ENCODE data around the gene LRMDA. TPM values are rescaled to one million over a fixed set of nuclear protein-coding genes. Genes with fewer than 3 reads are reported as not detected.

Gene LRMDA
- total and polyA plus RNA-seq, 2 donors (not counting 3 experiments of a cell fraction or from before 2014, with no cell fraction given): 9.7 to 18.0 TPM

GRCh38 chr10:76236356-76236755 is 804.9 kb downstream of the LRMDA start:
- Histone ChIP-seq H3K79me2 (ENCODE audit: control insufficient read depth, insufficient read depth, low read length) (no peaks in the 10 kb centered on the region), H3K9me1 (replicated peaks; ENCODE audit: control insufficient read depth, extremely low read depth, insufficient read depth, low read length) (no peaks in the 10 kb centered on the region), H3K27me3 (ENCODE audit: control insufficient read depth in 2 of 2, insufficient read depth in 2 of 2, low read length in 2 of 2) (no peaks in the 10 kb centered on the region), H2AFZ (ENCODE audit: low read depth, low read length) (no peak overlapping the region), H4K20me1 (replicated peaks; ENCODE audit: control insufficient read depth, extremely low read depth, insufficient read depth, low read length) (no peaks in the 10 kb centered on the region), H3K4me3 (replicated peaks in 1 of 3; ENCODE audit: insufficient read depth in 1 of 3, low read depth in 1 of 3, low read length in 3 of 3) (no peak overlapping the region), H3K36me3 (ENCODE audit: control insufficient read depth in 2 of 2, extremely low read depth in 1 of 2, insufficient read depth in 2 of 2, low read length in 2 of 2) (no peaks in the 10 kb centered on the region), H3K9me3 (replicated peaks; ENCODE audit: control insufficient read depth, insufficient read depth, low read length) (no peaks in the 10 kb centered on the region), H3K4me1 (ENCODE audit: control insufficient read depth, extremely low read depth, insufficient read depth, low read length) (no peaks in the 10 kb centered on the region), H3K9ac (replicated peaks; ENCODE audit: extremely low read depth, insufficient read depth, low read length) (no peak overlapping the region), H3K4me2 (ENCODE audit: insufficient read depth, low read length) (no peak overlapping the region), H3K27ac (ENCODE audit: insufficient read depth, low read depth, low read length) (no peak overlapping the region)
- BruUV-seq (replicated peaks): no TSS peak
- ChIA-PET CTCF (no interaction called here), POLR2A (no interaction called here)
- no peak for DNase-seq (ENCODE audit: low read depth, low spot score)
- intact Hi-C loops (cut with micrococcal nuclease) (no loop called here), dilution Hi-C loops (cut with MboI; ENCODE audit: extremely low pct_ligation_motif_present, low sequenced_read_pairs) (no loop called here)
- FAIRE-seq: no peak
- TF ChIP-seq FOS (IDR thresholded peaks at IDR 0.05; ENCODE audit: borderline replicate concordance, insufficient read depth, low read length): no peak
- no peak for TF ChIP-seq MYC (IDR thresholded peaks at IDR 0.05; ENCODE audit: low read depth, low read length)
- no peak for TF ChIP-seq MAX (IDR thresholded peaks at IDR 0.05; ENCODE audit: insufficient read depth, insufficient read length)
- no peak for TF ChIP-seq JUN (IDR thresholded peaks at IDR 0.05; ENCODE audit: borderline replicate concordance, insufficient read depth, insufficient read length, low read depth)
- no peak for TF ChIP-seq CTCF (IDR thresholded peaks at IDR 0.05; ENCODE audit: extremely low read depth in 1 of 2, insufficient read depth in 1 of 2, low read depth in 1 of 2, low read length in 2 of 2)
- no peak for TF ChIP-seq POLR2A (IDR thresholded peaks at IDR 0.05; ENCODE audit: low read depth, low read length)

GRCh38 chr10:76242956-76243355 is 811.5 kb downstream of the LRMDA start:
- FAIRE-seq (no peak), DNase-seq (ENCODE audit: low read depth, low spot score) (no peak)
- Histone ChIP-seq H3K9me3 (replicated peaks; ENCODE audit: control insufficient read depth, insufficient read depth, low read length) (no peaks in the 10 kb centered on the region), H3K4me2 (ENCODE audit: insufficient read depth, low read length) (no peak overlapping the region), H3K4me3 (replicated peaks in 1 of 3; ENCODE audit: insufficient read depth in 1 of 3, low read depth in 1 of 3, low read length in 3 of 3) (no peak overlapping the region), H4K20me1 (replicated peaks; ENCODE audit: control insufficient read depth, extremely low read depth, insufficient read depth, low read length) (no peaks in the 10 kb centered on the region), H3K79me2 (ENCODE audit: control insufficient read depth, insufficient read depth, low read length) (no peaks in the 10 kb centered on the region), H3K4me1 (ENCODE audit: control insufficient read depth, extremely low read depth, insufficient read depth, low read length) (no peaks in the 10 kb centered on the region), H3K27ac (ENCODE audit: insufficient read depth, low read depth, low read length) (no peak overlapping the region), H3K36me3 (ENCODE audit: control insufficient read depth in 2 of 2, extremely low read depth in 1 of 2, insufficient read depth in 2 of 2, low read length in 2 of 2) (no peaks in the 10 kb centered on the region), H2AFZ (ENCODE audit: low read depth, low read length) (no peak overlapping the region), H3K27me3 (ENCODE audit: control insufficient read depth in 2 of 2, insufficient read depth in 2 of 2, low read length in 2 of 2) (no peaks in the 10 kb centered on the region), H3K9ac (replicated peaks; ENCODE audit: extremely low read depth, insufficient read depth, low read length) (no peak overlapping the region), H3K9me1 (replicated peaks; ENCODE audit: control insufficient read depth, extremely low read depth, insufficient read depth, low read length) (no peaks in the 10 kb centered on the region)
- BruUV-seq (replicated peaks): no TSS peak
- intact Hi-C loops (cut with micrococcal nuclease) (no loop called here), dilution Hi-C loops (cut with MboI; ENCODE audit: extremely low pct_ligation_motif_present, low sequenced_read_pairs) (no loop called here)
- ChIA-PET CTCF (no interaction called here), POLR2A (no interaction called here)
- TF ChIP-seq POLR2AphosphoS5 (IDR thresholded peaks at IDR 0.05; ENCODE audit: insufficient read depth, low read depth, low read length) (no peak), MYC (IDR thresholded peaks at IDR 0.05; ENCODE audit: low read depth, low read length) (no peak), EZH2 (IDR thresholded peaks at IDR 0.05; ENCODE audit: borderline replicate concordance, low read depth, low read length, severe bottlenecking) (no peak), POLR2A (IDR thresholded peaks at IDR 0.05; ENCODE audit: low read depth, low read length) (no peak), FOS (IDR thresholded peaks at IDR 0.05; ENCODE audit: borderline replicate concordance, insufficient read depth, low read length) (no peak), JUN (IDR thresholded peaks at IDR 0.05; ENCODE audit: borderline replicate concordance, insufficient read depth, insufficient read length, low read depth) (no peak), GATA2 (IDR thresholded peaks at IDR 0.05; ENCODE audit: insufficient read depth, insufficient read length, low read depth, low read length) (no peak), MAX (IDR thresholded peaks at IDR 0.05; ENCODE audit: insufficient read depth, insufficient read length) (no peak), CTCF (IDR thresholded peaks at IDR 0.05; ENCODE audit: extremely low read depth in 1 of 2, insufficient read depth in 1 of 2, low read depth in 1 of 2, low read length in 2 of 2) (no peak)
